HG02763 (cell line): ENCODE measurements around the gene ZC3H18.
A peak's percentile ranks its signal among the peaks of the same experiment; 100 is the strongest.

ENCODE experiments used
- ATAC-seq: cut with Tn5 transposase; IDR thresholded peaks from one replicate; pipeline ENCODE4 v1.9.1; 2021; ENCODE audit warnings: mild to moderate bottlenecking, moderate library complexity; ENCODE audit not compliant: unreplicated experiment

The ZC3H18 gene

GRCh38 chr16:88619859-88620815 is 49.9 kb downstream of the ZC3H18 start:
- no peak for ATAC-seq

GRCh38 chr16:88622125-88622524 is 51.9 kb downstream of the ZC3H18 start:
- no peak for ATAC-seq

GRCh38 chr16:88622866-88623265 is 52.7 kb downstream of the ZC3H18 start:
- no peak for ATAC-seq

- ATAC-seq, result no peak
These were observed 53.7 kb downstream of the ZC3H18 start for GRCh38 chr16:88623858-88624257.

- no peak for ATAC-seq
These were observed 54.3 kb downstream of the ZC3H18 start for GRCh38 chr16:88624481-88624880.

- no peak for ATAC-seq
These were observed 54.9 kb downstream of the ZC3H18 start for GRCh38 chr16:88624977-88625576.

- ATAC-seq, result no peak
These were observed 56.4 kb downstream of the ZC3H18 start for GRCh38 chr16:88626646-88627045.

- ATAC-seq, result no peak
These were observed 57.6 kb downstream of the ZC3H18 start for GRCh38 chr16:88627531-88628411.

- ATAC-seq, result no peak
These were observed 58.3 kb downstream of the ZC3H18 start for GRCh38 chr16:88628512-88628974.

GRCh38 chr16:88629835-88630234 is 59.6 kb downstream of the ZC3H18 start:
- no peak for ATAC-seq

- no peak for ATAC-seq
These were observed 60.2 kb downstream of the ZC3H18 start for GRCh38 chr16:88630433-88630832.

GRCh38 chr16:88630941-88631340 is 60.7 kb downstream of the ZC3H18 start:
- no peak for ATAC-seq

GRCh38 chr16:88631384-88631783 is 61.2 kb downstream of the ZC3H18 start:
- ATAC-seq, result no peak

- ATAC-seq, result no peak
These were observed 61.9 kb downstream of the ZC3H18 start for GRCh38 chr16:88631920-88632586.

GRCh38 chr16:88632587-88632930 is 62.4 kb downstream of the ZC3H18 start:
- no peak for ATAC-seq

GRCh38 chr16:88633684-88634140 is 63.5 kb downstream of the ZC3H18 start:
- ATAC-seq, result peak; percentile 29

GRCh38 chr16:88634141-88634993 is 64.2 kb downstream of the ZC3H18 start:
- ATAC-seq, result peak; percentile 52

- ATAC-seq, result no peak
These were observed 64.9 kb downstream of the ZC3H18 start for GRCh38 chr16:88634994-88635670.

- ATAC-seq, result no peak
These were observed 65.6 kb downstream of the ZC3H18 start for GRCh38 chr16:88635671-88636319.
